ENCODE data around the gene CMTR1.

GRCh38 chr6:37454420-37455140, 21.6 kb downstream of the CMTR1 start:
- no peak for TF ChIP-seq CTCF (IDR thresholded peaks at IDR 0.05)
- no peak for TF ChIP-seq POLR2A (IDR thresholded peaks at IDR 0.05)
